NCI-H69 (cell line): ENCODE measurements around the gene NOL9.
A peak's percentile ranks its signal among the peaks of the same experiment; 100 is the strongest.

Experiments
- DNase-seq: peaks from one replicate; lab custom pipeline; 2025; lab: John Stamatoyannopoulos, UW

The NOL9 gene

GRCh38 chr1:6590046-6590445, 35.7 kb upstream of the NOL9 start:
- no peak for DNase-seq

- no peak for DNase-seq
Measured at GRCh38 chr1:6588893-6589520, 34.7 kb upstream of the NOL9 start.

GRCh38 chr1:6588128-6588892, 34.0 kb upstream of the NOL9 start:
- DNase-seq = no peak

GRCh38 chr1:6587261-6588005, 33.1 kb upstream of the NOL9 start:
- no peak for DNase-seq

GRCh38 chr1:6586404-6586816, 32.1 kb upstream of the NOL9 start:
- DNase-seq = no peak

GRCh38 chr1:6585841-6586240, 31.5 kb upstream of the NOL9 start:
- no peak for DNase-seq

- no peak for DNase-seq
Measured at GRCh38 chr1:6585081-6585722, 30.9 kb upstream of the NOL9 start.

GRCh38 chr1:6584126-6585080, 30.1 kb upstream of the NOL9 start:
- no peak for DNase-seq

GRCh38 chr1:6582370-6582769, 28.1 kb upstream of the NOL9 start:
- DNase-seq = no peak

GRCh38 chr1:6581561-6582305, 27.4 kb upstream of the NOL9 start:
- DNase-seq = peak; percentile 36

GRCh38 chr1:6580593-6581409, 26.5 kb upstream of the NOL9 start:
- no peak for DNase-seq

GRCh38 chr1:6580119-6580592, 25.8 kb upstream of the NOL9 start:
- no peak for DNase-seq

- DNase-seq = peak; percentile 97
Measured at GRCh38 chr1:6579374-6580118, 25.2 kb upstream of the NOL9 start, which contains the start of gene ZBTB48. TSS of gene ZBTB48 (plus strand) at chr1:6579994. CDS start at chr1:6580610, 616 bp downstream.

GRCh38 chr1:6578624-6579373, 24.5 kb upstream of the NOL9 start:
- DNase-seq = no peak

GRCh38 chr1:6577831-6578525, 23.7 kb upstream of the NOL9 start:
- no peak for DNase-seq

GRCh38 chr1:6574818-6575217, 20.5 kb upstream of the NOL9 start:
- no peak for DNase-seq

- no peak for DNase-seq
Measured at GRCh38 chr1:6574025-6574620, 19.8 kb upstream of the NOL9 start.
